T-helper 17 cell (primary cell): ENCODE data around the gene CLCN6. TPM values are rescaled to one million over a fixed set of nuclear protein-coding genes. Genes with fewer than 3 reads are reported as not detected.
A peak's percentile ranks its signal among the peaks of the same experiment; 100 is the strongest.

ENCODE experiments used
- ATAC-seq: fragments of 150-1000 bp; cut with Tn5 transposase; 2 replicates; pipeline ENCODE4 v1.10.0; 2021; ENCODE audit warnings: mild to moderate bottlenecking, moderate library complexity
- DNase-seq, 3 donors: peaks; one replicate each; pipeline versions ENCODE4 v3.0.0 to v3.0.0-alpha.2; 2020 to 2021
- H3K9me3 ChIP-seq: one replicate; pipeline ENCODE4 v1.7.0; 2013; ENCODE audit warnings: low read length, mild to moderate bottlenecking; ENCODE audit not compliant: control insufficient read depth, poor library complexity, severe bottlenecking
- H3K27ac Mint-ChIP-seq: one replicate; pipeline ENCODE4 v1.8.0; 2022; ENCODE audit warnings: mild to moderate bottlenecking, moderate library complexity, mixed read lengths
- H3K27me3 Mint-ChIP-seq: one replicate; pipeline ENCODE4 v1.8.0; 2022; ENCODE audit warnings: mixed read lengths
- H3K36me3 Mint-ChIP-seq: one replicate; pipeline ENCODE4 v1.8.0; 2022; ENCODE audit warnings: low read depth, mixed read lengths
- H3K4me1 Mint-ChIP-seq: one replicate; pipeline ENCODE4 v1.8.0; 2022; ENCODE audit warnings: mild to moderate bottlenecking, mixed read lengths
- H3K4me3 Mint-ChIP-seq: one replicate; pipeline ENCODE4 v1.8.0; 2022; ENCODE audit warnings: mild to moderate bottlenecking, moderate library complexity, mixed read lengths
- total RNA-seq, 4 donors: library from RNA in 2 of 4; stranded (reverse) in 2 of 4; gene quantifications; one replicate each; pipeline ENCODE4 v1.2.3 and lab custom pipeline; 2022 to 2026

The CLCN6 gene
- total RNA-seq (10 to 100 TPM; 11.7 to 13.8 TPM), total RNA-seq (lab: John Stamatoyannopoulos, UW) (17.0 to 23.3 reads per million in 2 donors)

GRCh38 chr1:11805422-11806306, at the start of gene CLCN6, which contains the start of gene MTHFR:
CLCN6 (plus strand) TSS chr1:11806191; CDS start chr1:11806263, 72 bp downstream.
MTHFR (minus strand) TSS chr1:11805964; CDS start chr1:11803116, 2,848 bp downstream.
- Mint-ChIP-seq H3K36me3 (no peaks in the 10 kb centered on the region), H3K27me3 (no peaks in the 10 kb centered on the region), H3K4me3 (peak within 1 kb of the TSS; percentile 99), H3K27ac (peak within 1 kb of the TSS; percentile 96), H3K4me1 (peaks cover 33% of the 10 kb centered on the region)
- H3K9me3 ChIP-seq, result no peaks in the 10 kb centered on the region
- ATAC-seq (peak; percentile 92), DNase-seq (peak; percentile 95 to 98 (median 97))

GRCh38 chr1:11757047-11757446, 48.9 kb upstream of the CLCN6 start:
- no peak for DNase-seq
- Mint-ChIP-seq H3K36me3 (peaks cover 2% of the 10 kb centered on the region), H3K4me3 (no peak overlapping the region), H3K4me1 (peaks cover 12% of the 10 kb centered on the region), H3K27ac (no peak overlapping the region), H3K27me3 (peaks cover 23% of the 10 kb centered on the region)
- no peak for ATAC-seq
- H3K9me3 ChIP-seq, result no peaks in the 10 kb centered on the region

- H3K27ac Mint-ChIP-seq, result no peak overlapping the region
Observed at GRCh38 chr1:11759791-11760190, 46.2 kb upstream of the CLCN6 start.

GRCh38 chr1:11761285-11761684, 44.7 kb upstream of the CLCN6 start:
- DNase-seq, result no peak
- peak overlapping the region; percentile 51 for H3K4me3 Mint-ChIP-seq
- H3K27ac Mint-ChIP-seq, result no peak overlapping the region

More at GRCh38 chr1:11759791-11760190, 46.2 kb upstream of the CLCN6 start:
- Mint-ChIP-seq H3K27me3 (peaks cover 38% of the 10 kb centered on the region), H3K4me1 (peaks cover 12% of the 10 kb centered on the region), H3K36me3 (peaks cover 5% of the 10 kb centered on the region), H3K4me3 (no peak overlapping the region)
- H3K9me3 ChIP-seq, result no peaks in the 10 kb centered on the region
- ATAC-seq (no peak), DNase-seq (no peak)

GRCh38 chr1:11761988-11762406, 44.0 kb upstream of the CLCN6 start, which contains the start of gene C1orf167:
C1orf167 (plus strand) TSS chr1:11762193; CDS start chr1:11764401, 2,208 bp downstream.
- ATAC-seq (peak; percentile 57), DNase-seq (peak in 1 of 3 donors; percentile 27)
- Mint-ChIP-seq H3K27ac (no peak within 1 kb of the TSS), H3K4me1 (peaks cover 12% of the 10 kb centered on the region), H3K27me3 (peaks cover 28% of the 10 kb centered on the region), H3K4me3 (peak within 1 kb of the TSS; percentile 51), H3K36me3 (peaks cover 5% of the 10 kb centered on the region)
- no peaks in the 10 kb centered on the region for H3K9me3 ChIP-seq

More at GRCh38 chr1:11761285-11761684, 44.7 kb upstream of the CLCN6 start:
- Mint-ChIP-seq H3K4me1 (peaks cover 12% of the 10 kb centered on the region), H3K27me3 (peaks cover 31% of the 10 kb centered on the region), H3K36me3 (peaks cover 5% of the 10 kb centered on the region)
- no peak for ATAC-seq
- H3K9me3 ChIP-seq, result no peaks in the 10 kb centered on the region

- Mint-ChIP-seq H3K4me3 (no peak overlapping the region), H3K27me3 (peaks cover 28% of the 10 kb centered on the region), H3K4me1 (peaks cover 10% of the 10 kb centered on the region), H3K27ac (peak overlapping the region; percentile 65), H3K36me3 (peaks cover 5% of the 10 kb centered on the region)
- H3K9me3 ChIP-seq, result no peaks in the 10 kb centered on the region
- DNase-seq (no peak), ATAC-seq (no peak)
Observed at GRCh38 chr1:11764115-11764514, 41.9 kb upstream of the CLCN6 start.

GRCh38 chr1:11764519-11764918, 41.5 kb upstream of the CLCN6 start:
- Mint-ChIP-seq H3K4me3 (no peak overlapping the region), H3K36me3 (peaks cover 5% of the 10 kb centered on the region), H3K27me3 (peaks cover 28% of the 10 kb centered on the region), H3K27ac (no peak overlapping the region), H3K4me1 (peaks cover 10% of the 10 kb centered on the region)
- no peaks in the 10 kb centered on the region for H3K9me3 ChIP-seq
- ATAC-seq (no peak), DNase-seq (no peak)

- no peak for ATAC-seq
- Mint-ChIP-seq H3K27ac (no peak overlapping the region), H3K4me1 (peaks cover 10% of the 10 kb centered on the region), H3K36me3 (peaks cover 5% of the 10 kb centered on the region), H3K27me3 (peaks cover 27% of the 10 kb centered on the region), H3K4me3 (no peak overlapping the region)
- H3K9me3 ChIP-seq, result no peaks in the 10 kb centered on the region
- DNase-seq, result no peak
Observed at GRCh38 chr1:11765661-11766428, 40.1 kb upstream of the CLCN6 start.

GRCh38 chr1:11766429-11766776, 39.6 kb upstream of the CLCN6 start:
- no peak for DNase-seq
- no peaks in the 10 kb centered on the region for H3K9me3 ChIP-seq
- ATAC-seq, result no peak
- no peak overlapping the region for H3K27ac Mint-ChIP-seq
- H3K36me3 Mint-ChIP-seq, result peaks cover 3% of the 10 kb centered on the region
- no peak overlapping the region for H3K4me3 Mint-ChIP-seq
- peaks cover 8% of the 10 kb centered on the region for H3K4me1 Mint-ChIP-seq
- peaks cover 22% of the 10 kb centered on the region for H3K27me3 Mint-ChIP-seq

GRCh38 chr1:11767922-11768704, 37.9 kb upstream of the CLCN6 start:
- ATAC-seq, result no peak
- Mint-ChIP-seq H3K4me3 (no peak overlapping the region), H3K27me3 (peaks cover 8% of the 10 kb centered on the region), H3K36me3 (no peaks in the 10 kb centered on the region), H3K27ac (no peak overlapping the region), H3K4me1 (no peaks in the 10 kb centered on the region)
- H3K9me3 ChIP-seq, result no peaks in the 10 kb centered on the region
- DNase-seq, result no peak

GRCh38 chr1:11768821-11769220, 37.2 kb upstream of the CLCN6 start:
- H3K36me3 Mint-ChIP-seq, result no peaks in the 10 kb centered on the region
- no peaks in the 10 kb centered on the region for H3K9me3 ChIP-seq
- no peak overlapping the region for H3K4me3 Mint-ChIP-seq
- ATAC-seq (no peak), DNase-seq (no peak)
- no peak overlapping the region for H3K27ac Mint-ChIP-seq
- H3K27me3 Mint-ChIP-seq, result peaks cover 1% of the 10 kb centered on the region
- no peaks in the 10 kb centered on the region for H3K4me1 Mint-ChIP-seq

- DNase-seq, result no peak
- no peak for ATAC-seq
- Mint-ChIP-seq H3K4me1 (peaks cover under 1% of the 10 kb centered on the region), H3K36me3 (no peaks in the 10 kb centered on the region), H3K4me3 (no peak overlapping the region), H3K27me3 (no peaks in the 10 kb centered on the region), H3K27ac (no peak overlapping the region)
- H3K9me3 ChIP-seq, result no peaks in the 10 kb centered on the region
Observed at GRCh38 chr1:11769274-11769673, 36.7 kb upstream of the CLCN6 start.
